Measurements from ENCODE around the gene STK11. TPM values are rescaled to one million over a fixed set of nuclear protein-coding genes. Genes with fewer than 3 reads are reported as not detected.

The STK11 gene
- total RNA-seq, 1 donor: 94.1 TPM

- peak overlapping the region; percentile 48 for H3K4me3 ChIP-seq (ENCODE audit: low read depth, low read length)
- no peak for DNase-seq (ENCODE audit: low read depth)
Measured at GRCh38 chr19:1274852-1275259, 69.3 kb downstream of the STK11 start.

GRCh38 chr19:1275260-1275975, 69.8 kb downstream of the STK11 start, which contains the start of gene FAM174C:
FAM174C (plus strand) TSS chr19:1275530; CDS start chr19:1275550, 20 bp downstream.
- DNase-seq (ENCODE audit: low read depth): peak; percentile 95
- no peak for TF ChIP-seq CTCF (IDR thresholded peaks at IDR 0.05; ENCODE audit: insufficient read depth, low read depth, low read length)

More at GRCh38 chr19:1274852-1275259, 69.3 kb downstream of the STK11 start:
- TF ChIP-seq CTCF (IDR thresholded peaks at IDR 0.05; ENCODE audit: insufficient read depth, low read depth, low read length): no peak

GRCh38 chr19:1275976-1276627, 70.5 kb downstream of the STK11 start:
- TF ChIP-seq CTCF (IDR thresholded peaks at IDR 0.05; ENCODE audit: insufficient read depth, low read depth, low read length): no peak
- no peak for DNase-seq (ENCODE audit: low read depth)
- peak overlapping the region; percentile 66 for H3K4me3 ChIP-seq (ENCODE audit: low read depth, low read length)

More at GRCh38 chr19:1275260-1275975, 69.8 kb downstream of the STK11 start, which contains the start of gene FAM174C:
- H3K4me3 ChIP-seq (ENCODE audit: low read depth, low read length): peak within 1 kb of the TSS; percentile 66

DNA sequence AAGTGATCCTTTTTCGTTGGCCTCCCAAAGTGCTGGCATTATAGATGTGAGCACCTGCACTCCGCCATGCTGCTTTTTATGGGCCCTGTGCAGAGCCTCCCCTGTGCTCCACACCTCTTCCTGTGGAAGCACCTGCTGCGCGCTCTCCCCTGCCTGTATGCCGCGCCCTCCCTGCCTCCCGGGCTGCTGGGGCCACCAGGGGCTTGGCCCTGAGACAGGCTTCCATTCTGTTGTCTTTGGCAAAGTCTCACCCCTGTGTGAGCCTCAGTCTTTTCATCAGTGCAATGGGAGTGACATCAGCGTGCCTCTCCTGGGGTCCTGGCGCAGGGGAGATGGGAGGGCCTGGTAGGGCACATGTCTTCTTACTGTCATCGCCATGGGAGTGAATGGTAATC, 71.0 kb downstream of the STK11 start:
- no peak for DNase-seq (ENCODE audit: low read depth)
- H3K4me3 ChIP-seq (ENCODE audit: low read depth, low read length): no peak overlapping the region

DNA sequence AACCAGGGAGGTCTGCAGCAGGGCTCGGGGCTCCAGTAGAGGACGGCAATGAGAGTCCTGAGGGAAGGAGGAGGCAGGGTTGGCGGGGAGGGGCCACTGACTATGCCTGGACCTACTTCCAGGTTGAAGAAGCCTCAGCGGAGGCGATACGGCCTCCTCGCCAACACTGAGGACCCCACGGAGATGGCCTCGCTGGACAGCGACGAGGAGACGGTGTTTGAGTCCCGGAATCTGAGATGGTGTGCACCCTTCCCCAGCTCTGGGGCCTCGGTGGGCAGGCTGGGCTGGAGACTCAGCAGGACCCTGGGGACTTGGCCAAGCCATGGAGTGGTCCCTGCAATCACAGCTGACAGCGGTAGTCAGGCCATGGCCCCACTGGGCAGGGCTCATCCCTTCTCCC, 71.5 kb downstream of the STK11 start:
- no peak for TF ChIP-seq CTCF (IDR thresholded peaks at IDR 0.05; ENCODE audit: insufficient read depth, low read depth, low read length)
- H3K4me3 ChIP-seq (ENCODE audit: low read depth, low read length): no peak overlapping the region
- DNase-seq (ENCODE audit: low read depth): no peak

More for the DNA sequence above, 71.0 kb downstream of the STK11 start:
- TF ChIP-seq CTCF (IDR thresholded peaks at IDR 0.05; ENCODE audit: insufficient read depth, low read depth, low read length): no peak

Other genes starting within 250 kb of the STK11 start
- 49.7 and 77.3 TPM in 2 replicates for gene WDR18, start 221.4 kb upstream of the STK11 start, total RNA-seq
- under 0.01 TPM in 2 replicates for gene GRIN3B, start 205.4 kb upstream of the STK11 start, total RNA-seq
- gene TMEM259, start 184.7 kb upstream of the STK11 start, total RNA-seq: 79.2 and 84.6 TPM in 2 replicates
- gene RNU6-2, start 184.3 kb upstream of the STK11 start, total RNA-seq: not detected in 2 replicates
- gene CNN2, start 179.2 kb upstream of the STK11 start, total RNA-seq: 508 and 544 TPM in 2 replicates
- gene ABCA7, start 165.7 kb upstream of the STK11 start, total RNA-seq: 11.2 and 13.9 TPM in 2 replicates
- gene ARHGAP45, start 138.6 kb upstream of the STK11 start, total RNA-seq: 0.43 and 0.97 TPM in 2 replicates
- gene POLR2E, start 110.4 kb upstream of the STK11 start, total RNA-seq: 69.5 and 71.2 TPM in 2 replicates
- gene GPX4, start 101.8 kb upstream of the STK11 start, total RNA-seq: 254 and 337 TPM in 2 replicates
- 69.5 and 69.9 TPM in 2 replicates for gene SBNO2, start 31.5 kb upstream of the STK11 start, total RNA-seq
- gene CBARP, start 32.2 kb downstream of the STK11 start, total RNA-seq: 5.8 and 6.0 TPM in 2 replicates
- gene ATP5F1D, start 36.0 kb downstream of the STK11 start, total RNA-seq: 12.1 and 15.1 TPM in 2 replicates
- 14.2 and 15.5 TPM in 2 replicates for gene MIDN, start 42.8 kb downstream of the STK11 start, total RNA-seq
- 85.5 and 140 TPM in 2 replicates for gene CIRBP, start 63.6 kb downstream of the STK11 start, total RNA-seq
- gene FAM174C, start 69.8 kb downstream of the STK11 start, total RNA-seq: 17.3 and 21.9 TPM in 2 replicates
- gene EFNA2, start 80.1 kb downstream of the STK11 start, total RNA-seq: not detected in 2 replicates
- gene NDUFS7, start 178.1 kb downstream of the STK11 start, total RNA-seq: 33.7 and 61.2 TPM in 2 replicates
- gene GAMT, start 195.8 kb downstream of the STK11 start, total RNA-seq: 23.3 and 29.6 TPM in 2 replicates
- gene DAZAP1, start 201.8 kb downstream of the STK11 start, total RNA-seq: 54.4 and 61.7 TPM in 2 replicates
- gene RPS15, start 232.6 kb downstream of the STK11 start, total RNA-seq: 346 and 444 TPM in 2 replicates
- 0.32 and 0.43 TPM in 2 replicates for gene APC2, start 244.3 kb downstream of the STK11 start, total RNA-seq